ENCODE data around the gene DRC1. TPM values are rescaled to one million over a fixed set of nuclear protein-coding genes. Genes with fewer than 3 reads are reported as not detected.

DRC1 gene
- total RNA-seq, 1 donor from 2014 or later, result not detected

- Mint-ChIP-seq H3K4me1 (ENCODE audit: unreplicated experiment) (peaks cover 4% of the 10 kb centered on the region), H3K36me3 (ENCODE audit: unreplicated experiment) (peaks cover 21% of the 10 kb centered on the region), H3K27me3 (ENCODE audit: unreplicated experiment) (no peaks in the 10 kb centered on the region), H3K4me3 (ENCODE audit: unreplicated experiment) (no peak overlapping the region), H3K9me3 (ENCODE audit: unreplicated experiment) (no peaks in the 10 kb centered on the region), H3K27ac (ENCODE audit: unreplicated experiment) (no peak overlapping the region)
- no peak for DNase-seq (ENCODE audit: extremely low spot score, unreplicated experiment)
- TF ChIP-seq CTCF (IDR thresholded peaks at IDR 0.05), result no peak
Observed at GRCh38 chr2:26384183-26384582, 17.5 kb upstream of the DRC1 start.

- TF ChIP-seq CTCF (IDR thresholded peaks at IDR 0.05), result no peak
- H3K4me3 Mint-ChIP-seq (ENCODE audit: unreplicated experiment), result no peak overlapping the region
- H3K9me3 Mint-ChIP-seq (ENCODE audit: unreplicated experiment), result no peaks in the 10 kb centered on the region
- H3K36me3 Mint-ChIP-seq (ENCODE audit: unreplicated experiment), result peaks cover 25% of the 10 kb centered on the region
- no peak overlapping the region for H3K27ac Mint-ChIP-seq (ENCODE audit: unreplicated experiment)
- no peaks in the 10 kb centered on the region for H3K27me3 Mint-ChIP-seq (ENCODE audit: unreplicated experiment)
- peaks cover 4% of the 10 kb centered on the region for H3K4me1 Mint-ChIP-seq (ENCODE audit: unreplicated experiment)
- no peak for DNase-seq (ENCODE audit: extremely low spot score, unreplicated experiment)
Observed at GRCh38 chr2:26384597-26384996, 17.1 kb upstream of the DRC1 start.

GRCh38 chr2:26387189-26387588 is 14.5 kb upstream of the DRC1 start:
- TF ChIP-seq CTCF (IDR thresholded peaks at IDR 0.05), result no peak
- Mint-ChIP-seq H3K4me1 (ENCODE audit: unreplicated experiment) (peaks cover 4% of the 10 kb centered on the region), H3K27ac (ENCODE audit: unreplicated experiment) (no peak overlapping the region), H3K27me3 (ENCODE audit: unreplicated experiment) (no peaks in the 10 kb centered on the region), H3K9me3 (ENCODE audit: unreplicated experiment) (no peaks in the 10 kb centered on the region), H3K36me3 (ENCODE audit: unreplicated experiment) (peaks cover 25% of the 10 kb centered on the region), H3K4me3 (ENCODE audit: unreplicated experiment) (no peak overlapping the region)
- DNase-seq (ENCODE audit: extremely low spot score, unreplicated experiment), result no peak

- H3K36me3 Mint-ChIP-seq (ENCODE audit: unreplicated experiment), result peaks cover 10% of the 10 kb centered on the region
- no peaks in the 10 kb centered on the region for H3K9me3 Mint-ChIP-seq (ENCODE audit: unreplicated experiment)
- no peaks in the 10 kb centered on the region for H3K27me3 Mint-ChIP-seq (ENCODE audit: unreplicated experiment)
- H3K27ac Mint-ChIP-seq (ENCODE audit: unreplicated experiment), result no peak overlapping the region
- no peak for TF ChIP-seq CTCF (IDR thresholded peaks at IDR 0.05)
- no peak overlapping the region for H3K4me3 Mint-ChIP-seq (ENCODE audit: unreplicated experiment)
- H3K4me1 Mint-ChIP-seq (ENCODE audit: unreplicated experiment), result peaks cover 6% of the 10 kb centered on the region
- DNase-seq (ENCODE audit: extremely low spot score, unreplicated experiment), result no peak
Observed at GRCh38 chr2:26394694-26395093, 7.0 kb upstream of the DRC1 start.

GRCh38 chr2:26395394-26395793 is 6.3 kb upstream of the DRC1 start:
- Mint-ChIP-seq H3K27ac (ENCODE audit: unreplicated experiment) (no peak overlapping the region), H3K36me3 (ENCODE audit: unreplicated experiment) (peaks cover 7% of the 10 kb centered on the region), H3K9me3 (ENCODE audit: unreplicated experiment) (no peaks in the 10 kb centered on the region), H3K27me3 (ENCODE audit: unreplicated experiment) (no peaks in the 10 kb centered on the region), H3K4me1 (ENCODE audit: unreplicated experiment) (peaks cover 6% of the 10 kb centered on the region), H3K4me3 (ENCODE audit: unreplicated experiment) (no peak overlapping the region)
- no peak for TF ChIP-seq CTCF (IDR thresholded peaks at IDR 0.05)
- DNase-seq (ENCODE audit: extremely low spot score, unreplicated experiment), result no peak

Measured in osteocyte (in vitro differentiated cells).